ENCODE measurements around the gene RO60. TPM values are rescaled to one million over a fixed set of nuclear protein-coding genes. Genes with fewer than 3 reads are reported as not detected.

RO60 gene
- polyA plus RNA-seq, 1 donor from 2014 or later: 36.7 TPM

DNA sequence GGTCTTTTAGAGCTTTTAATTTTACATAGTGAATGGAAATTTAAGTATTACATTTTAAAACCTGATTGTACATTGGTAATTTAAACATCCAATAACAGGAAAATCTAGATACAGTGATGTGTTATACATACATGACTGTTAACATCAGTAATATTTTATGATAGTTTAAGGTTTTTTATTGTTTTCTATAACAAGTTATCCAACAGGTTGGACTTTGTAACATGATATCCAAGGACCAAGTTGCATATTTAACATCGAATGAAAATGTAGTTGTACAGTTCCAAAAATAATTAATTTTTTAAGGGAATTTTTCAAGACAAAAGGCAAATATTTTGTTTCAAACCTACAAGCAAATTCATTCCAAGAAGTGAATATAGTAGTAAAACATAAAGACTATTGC, 31.5 kb downstream of the RO60 start:
- Histone ChIP-seq H3K36me3 (ENCODE audit: insufficient read depth, low read length) (peaks cover 7% of the 10 kb centered on the region), H3K27ac (ENCODE audit: low read length) (no peak overlapping the region), H3K79me2 (replicated peaks; ENCODE audit: insufficient read depth, low read length) (no peaks in the 10 kb centered on the region), H3F3A (ENCODE audit: insufficient read depth, low read length, poor library complexity, severe bottlenecking) (no peaks in the 10 kb centered on the region), H3K4me3 (ENCODE audit: low read length) (no peak overlapping the region), H3K9me3 (ENCODE audit: low read length) (no peaks in the 10 kb centered on the region), H4K20me1 (ENCODE audit: insufficient read depth) (no peaks in the 10 kb centered on the region), H3K9me2 (ENCODE audit: insufficient read depth, low read length) (no peaks in the 10 kb centered on the region), H3K9ac (ENCODE audit: low read length) (no peak overlapping the region), H3K4me2 (ENCODE audit: low read length) (no peak overlapping the region), H2AFZ (ENCODE audit: low read depth, low read length) (no peak overlapping the region), H3K27me3 (ENCODE audit: insufficient read depth, low read depth, low read length) (no peaks in the 10 kb centered on the region)
- TF ChIP-seq POLR2AphosphoS5 (IDR thresholded peaks at IDR 0.05) (no peak), MXI1 (conservative IDR thresholded peaks at IDR 0.05; ENCODE audit: poor library complexity, severe bottlenecking) (no peak), EZH2 (IDR thresholded peaks at IDR 0.05; ENCODE audit: borderline replicate concordance, insufficient read depth, low read length, poor library complexity, severe bottlenecking) (no peak), TAF1 (IDR thresholded peaks at IDR 0.05; ENCODE audit: low read depth) (no peak), RAD21 (conservative IDR thresholded peaks at IDR 0.05) (no peak), REST (IDR thresholded peaks at IDR 0.05; ENCODE audit: borderline replicate concordance) (no peak), EP300 (conservative IDR thresholded peaks at IDR 0.05; ENCODE audit: poor library complexity, severe bottlenecking) (no peak), SMC3 (conservative IDR thresholded peaks at IDR 0.05; ENCODE audit: poor library complexity) (no peak)
- TF ChIP-seq, protein P1, sequence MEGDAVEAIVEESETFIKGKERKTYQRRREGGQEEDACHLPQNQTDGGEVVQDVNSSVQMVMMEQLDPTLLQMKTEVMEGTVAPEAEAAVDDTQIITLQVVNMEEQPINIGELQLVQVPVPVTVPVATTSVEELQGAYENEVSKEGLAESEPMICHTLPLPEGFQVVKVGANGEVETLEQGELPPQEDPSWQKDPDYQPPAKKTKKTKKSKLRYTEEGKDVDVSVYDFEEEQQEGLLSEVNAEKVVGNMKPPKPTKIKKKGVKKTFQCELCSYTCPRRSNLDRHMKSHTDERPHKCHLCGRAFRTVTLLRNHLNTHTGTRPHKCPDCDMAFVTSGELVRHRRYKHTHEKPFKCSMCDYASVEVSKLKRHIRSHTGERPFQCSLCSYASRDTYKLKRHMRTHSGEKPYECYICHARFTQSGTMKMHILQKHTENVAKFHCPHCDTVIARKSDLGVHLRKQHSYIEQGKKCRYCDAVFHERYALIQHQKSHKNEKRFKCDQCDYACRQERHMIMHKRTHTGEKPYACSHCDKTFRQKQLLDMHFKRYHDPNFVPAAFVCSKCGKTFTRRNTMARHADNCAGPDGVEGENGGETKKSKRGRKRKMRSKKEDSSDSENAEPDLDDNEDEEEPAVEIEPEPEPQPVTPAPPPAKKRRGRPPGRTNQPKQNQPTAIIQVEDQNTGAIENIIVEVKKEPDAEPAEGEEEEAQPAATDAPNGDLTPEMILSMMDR (IDR thresholded peaks at IDR 0.05; ENCODE audit: poor library complexity, severe bottlenecking): no peak

- no peaks in the 10 kb centered on the region for H4K20me1 ChIP-seq (ENCODE audit: insufficient read depth)
- H3K9me3 ChIP-seq (ENCODE audit: low read length): no peaks in the 10 kb centered on the region
- no peak overlapping the region for H3K4me2 ChIP-seq (ENCODE audit: low read length)
- H3K9ac ChIP-seq (ENCODE audit: low read length): no peak overlapping the region
- H3F3A ChIP-seq (ENCODE audit: insufficient read depth, low read length, poor library complexity, severe bottlenecking): no peaks in the 10 kb centered on the region
- no peaks in the 10 kb centered on the region for H3K9me2 ChIP-seq (ENCODE audit: insufficient read depth, low read length)
- H3K36me3 ChIP-seq (ENCODE audit: insufficient read depth, low read length): no peaks in the 10 kb centered on the region
- no peak overlapping the region for H2AFZ ChIP-seq (ENCODE audit: low read depth, low read length)
- no peaks in the 10 kb centered on the region for H3K27me3 ChIP-seq (ENCODE audit: insufficient read depth, low read depth, low read length)
- no peaks in the 10 kb centered on the region for H3K79me2 ChIP-seq (replicated peaks; ENCODE audit: insufficient read depth, low read length)
- TF ChIP-seq RAD21 (conservative IDR thresholded peaks at IDR 0.05) (no peak), MXI1 (conservative IDR thresholded peaks at IDR 0.05; ENCODE audit: poor library complexity, severe bottlenecking) (no peak), EP300 (conservative IDR thresholded peaks at IDR 0.05; ENCODE audit: poor library complexity, severe bottlenecking) (no peak), TAF1 (IDR thresholded peaks at IDR 0.05; ENCODE audit: low read depth) (no peak), REST (IDR thresholded peaks at IDR 0.05; ENCODE audit: borderline replicate concordance) (no peak), EZH2 (IDR thresholded peaks at IDR 0.05; ENCODE audit: borderline replicate concordance, insufficient read depth, low read length, poor library complexity, severe bottlenecking) (no peak), SMC3 (conservative IDR thresholded peaks at IDR 0.05; ENCODE audit: poor library complexity) (no peak), POLR2AphosphoS5 (IDR thresholded peaks at IDR 0.05) (no peak)
- TF ChIP-seq, protein P1 (IDR thresholded peaks at IDR 0.05; ENCODE audit: poor library complexity, severe bottlenecking): no peak
- H3K4me3 ChIP-seq (ENCODE audit: low read length): no peak overlapping the region
- H3K27ac ChIP-seq (ENCODE audit: low read length): no peak overlapping the region
These were observed 34.7 kb downstream of the RO60 start for GRCh38 chr1:193094112-193094511.
